ENCODE data around the gene MFSD11. TPM values are rescaled to one million over a fixed set of nuclear protein-coding genes. Genes with fewer than 3 reads are reported as not detected.

The MFSD11 gene
- total RNA-seq, 1 donor from 2014 or later, result 38.7 TPM

DNA sequence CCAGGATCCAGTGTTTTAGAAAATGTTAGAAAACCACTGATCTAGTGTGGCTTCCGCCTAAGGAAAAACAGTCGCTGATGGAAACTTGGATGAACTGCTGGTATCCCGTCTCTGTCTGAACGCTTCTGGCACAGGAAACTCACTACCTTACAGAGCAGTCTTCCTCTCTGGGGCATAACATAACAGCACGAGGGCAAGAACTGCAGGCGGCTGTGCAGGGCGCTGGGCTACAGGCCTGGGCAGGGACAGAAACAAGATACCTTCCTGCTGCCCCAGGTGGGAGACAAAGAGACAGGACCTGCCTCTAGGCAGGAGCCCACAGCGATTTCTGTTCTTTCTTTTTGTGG is 37.7 kb upstream of the MFSD11 start:
- no peak overlapping the region for H3K27ac Mint-ChIP-seq

DNA sequence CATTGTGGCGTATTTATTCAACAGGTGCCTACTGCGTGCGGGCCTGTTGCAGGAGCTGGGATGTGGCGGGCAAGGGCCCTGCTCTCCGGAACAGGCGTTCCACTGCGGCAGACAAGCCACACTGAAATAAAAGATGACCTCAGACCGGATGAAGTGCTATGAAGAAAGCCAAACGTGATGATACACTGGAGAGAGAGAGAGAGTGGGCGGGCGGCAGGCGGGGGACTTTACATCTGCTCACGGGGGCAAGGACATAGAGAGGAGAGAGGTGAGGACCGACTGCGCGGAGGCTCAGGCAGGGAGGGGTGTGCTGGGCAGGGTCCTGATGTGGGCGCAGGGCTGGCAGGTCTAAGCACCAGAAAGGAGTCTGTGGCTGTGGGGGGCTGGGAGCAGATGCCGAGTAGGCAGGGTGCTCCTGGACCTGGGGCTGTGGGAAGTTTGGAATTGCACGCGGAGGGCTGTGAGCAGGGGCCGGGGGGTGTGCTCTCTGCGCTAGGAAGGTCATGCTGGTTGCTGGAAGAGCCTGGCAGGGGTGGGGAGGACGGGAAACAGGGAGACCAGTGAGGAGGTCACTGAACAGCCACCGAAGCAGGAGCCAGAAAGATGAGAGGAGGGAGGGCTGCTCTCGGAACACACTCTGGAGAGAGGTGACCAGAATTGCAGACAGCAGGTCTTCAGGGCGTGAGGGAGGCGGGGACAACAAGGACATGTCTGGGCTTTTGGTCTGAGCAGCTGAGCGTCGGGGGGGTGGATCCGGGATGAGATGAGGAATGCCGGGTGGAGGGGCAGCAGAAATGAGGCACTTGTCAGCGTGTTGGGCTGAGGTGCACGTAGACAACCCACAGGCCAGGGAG is 37.1 kb upstream of the MFSD11 start:
- no peak for DNase-seq (ENCODE audit: low spot score, unreplicated experiment)
- Mint-ChIP-seq H3K4me3 (ENCODE audit: low read depth) (no peak overlapping the region), H3K27ac (peak overlapping the region; percentile 62), H3K36me3 (ENCODE audit: insufficient read depth) (no peaks in the 10 kb centered on the region), H3K27me3 (no peaks in the 10 kb centered on the region), H3K9me3 (ENCODE audit: low read depth) (no peaks in the 10 kb centered on the region), H3K4me1 (ENCODE audit: low read depth) (peaks cover 30% of the 10 kb centered on the region)
- TF ChIP-seq, protein P1, sequence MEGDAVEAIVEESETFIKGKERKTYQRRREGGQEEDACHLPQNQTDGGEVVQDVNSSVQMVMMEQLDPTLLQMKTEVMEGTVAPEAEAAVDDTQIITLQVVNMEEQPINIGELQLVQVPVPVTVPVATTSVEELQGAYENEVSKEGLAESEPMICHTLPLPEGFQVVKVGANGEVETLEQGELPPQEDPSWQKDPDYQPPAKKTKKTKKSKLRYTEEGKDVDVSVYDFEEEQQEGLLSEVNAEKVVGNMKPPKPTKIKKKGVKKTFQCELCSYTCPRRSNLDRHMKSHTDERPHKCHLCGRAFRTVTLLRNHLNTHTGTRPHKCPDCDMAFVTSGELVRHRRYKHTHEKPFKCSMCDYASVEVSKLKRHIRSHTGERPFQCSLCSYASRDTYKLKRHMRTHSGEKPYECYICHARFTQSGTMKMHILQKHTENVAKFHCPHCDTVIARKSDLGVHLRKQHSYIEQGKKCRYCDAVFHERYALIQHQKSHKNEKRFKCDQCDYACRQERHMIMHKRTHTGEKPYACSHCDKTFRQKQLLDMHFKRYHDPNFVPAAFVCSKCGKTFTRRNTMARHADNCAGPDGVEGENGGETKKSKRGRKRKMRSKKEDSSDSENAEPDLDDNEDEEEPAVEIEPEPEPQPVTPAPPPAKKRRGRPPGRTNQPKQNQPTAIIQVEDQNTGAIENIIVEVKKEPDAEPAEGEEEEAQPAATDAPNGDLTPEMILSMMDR (IDR thresholded peaks at IDR 0.05; ENCODE audit: unreplicated experiment), result no peak

More for the DNA sequence above, 37.7 kb upstream of the MFSD11 start:
- no peaks in the 10 kb centered on the region for H3K9me3 Mint-ChIP-seq (ENCODE audit: low read depth)
- DNase-seq (ENCODE audit: low spot score, unreplicated experiment), result no peak
- H3K4me3 Mint-ChIP-seq (ENCODE audit: low read depth), result no peak overlapping the region
- H3K4me1 Mint-ChIP-seq (ENCODE audit: low read depth), result peaks cover 30% of the 10 kb centered on the region
- TF ChIP-seq, protein P1 (IDR thresholded peaks at IDR 0.05; ENCODE audit: unreplicated experiment), result no peak
- no peaks in the 10 kb centered on the region for H3K27me3 Mint-ChIP-seq
- no peaks in the 10 kb centered on the region for H3K36me3 Mint-ChIP-seq (ENCODE audit: insufficient read depth)

DNA sequence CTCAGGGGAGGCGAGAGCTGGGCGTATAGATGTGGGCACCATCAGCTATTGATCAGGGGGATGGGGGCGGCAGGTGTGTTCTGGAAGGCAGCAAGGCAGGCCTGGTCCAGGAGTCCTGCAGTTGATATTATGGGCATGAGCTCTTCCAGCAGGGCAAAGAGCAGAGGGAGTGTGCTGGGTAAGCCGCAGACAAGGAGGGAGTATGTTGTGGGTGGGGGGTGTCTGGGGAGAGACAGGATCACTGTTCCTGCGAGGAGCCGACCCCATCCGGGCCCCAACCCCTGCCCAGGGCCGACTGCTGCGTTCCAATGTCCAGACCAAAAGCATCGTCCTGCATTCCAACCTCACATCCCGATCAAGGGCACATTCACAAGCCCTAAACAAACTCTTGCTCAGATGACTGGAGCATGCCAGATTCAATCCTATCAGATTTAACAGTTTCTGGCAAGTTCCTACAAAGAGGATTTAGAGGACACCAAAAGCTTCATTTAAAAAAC is 36.4 kb upstream of the MFSD11 start:
- Mint-ChIP-seq H3K4me3 (ENCODE audit: low read depth) (no peak overlapping the region), H3K9me3 (ENCODE audit: low read depth) (no peaks in the 10 kb centered on the region), H3K27ac (peak overlapping the region; percentile 62), H3K27me3 (no peaks in the 10 kb centered on the region), H3K36me3 (ENCODE audit: insufficient read depth) (no peaks in the 10 kb centered on the region), H3K4me1 (ENCODE audit: low read depth) (peaks cover 30% of the 10 kb centered on the region)
- no peak for DNase-seq (ENCODE audit: low spot score, unreplicated experiment)
- TF ChIP-seq, protein P1 (IDR thresholded peaks at IDR 0.05; ENCODE audit: unreplicated experiment), result no peak

DNA sequence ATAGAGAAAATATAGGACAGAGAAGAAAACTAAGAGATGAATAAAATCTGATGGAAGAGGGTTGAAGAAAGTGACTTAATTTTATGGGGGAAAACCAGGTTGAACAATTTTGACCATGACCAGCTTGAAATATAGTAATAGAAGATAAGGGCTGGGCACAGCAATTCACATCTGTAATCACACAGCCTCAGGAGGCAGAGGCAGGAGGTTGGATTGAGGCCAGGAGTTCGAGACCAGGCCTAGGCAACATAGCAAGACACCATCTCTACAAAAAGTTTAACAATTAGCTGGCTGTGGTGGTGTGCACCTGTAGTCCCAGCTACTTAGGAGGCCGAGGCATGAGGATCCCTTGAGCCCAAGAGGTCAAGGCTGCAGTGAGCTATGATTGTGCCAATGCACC is 35.8 kb upstream of the MFSD11 start:
- H3K4me1 Mint-ChIP-seq (ENCODE audit: low read depth), result peaks cover 28% of the 10 kb centered on the region
- H3K27ac Mint-ChIP-seq, result no peak overlapping the region

DNA sequence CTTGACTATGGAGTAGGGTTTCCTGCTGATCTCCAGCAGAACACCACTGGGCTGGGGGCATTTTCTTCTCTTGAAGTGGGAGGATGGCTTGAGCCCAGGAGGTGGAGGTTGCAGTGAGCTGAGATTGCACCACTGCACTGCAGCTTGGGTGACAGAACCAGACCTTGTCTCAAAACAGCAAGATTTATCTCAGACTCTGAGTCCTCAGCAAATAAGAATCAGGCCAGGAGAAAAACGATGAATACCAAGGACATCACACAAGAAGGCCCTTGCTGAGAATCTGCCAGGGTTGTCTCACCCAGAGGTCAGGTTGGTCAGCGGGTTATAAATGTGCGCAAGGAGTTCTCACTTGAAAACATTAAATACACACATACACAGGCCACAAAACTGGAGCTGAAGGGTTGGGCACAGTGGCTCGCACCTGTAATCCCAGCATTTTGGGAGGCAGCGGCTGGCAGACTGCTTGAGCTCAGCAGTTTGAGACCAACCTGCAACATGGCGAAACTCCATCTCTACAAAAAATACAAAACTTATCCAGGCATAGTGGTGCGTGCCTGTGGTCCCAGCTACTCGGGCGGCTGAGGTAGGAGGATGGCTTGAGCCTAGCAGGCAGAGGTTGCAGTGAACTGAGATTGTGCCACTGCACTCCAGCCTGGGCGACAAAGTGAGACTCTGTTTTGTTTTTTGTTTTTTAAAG is 34.8 kb upstream of the MFSD11 start:
- no peak for DNase-seq (ENCODE audit: low spot score, unreplicated experiment)
- Mint-ChIP-seq H3K27ac (no peak overlapping the region), H3K4me3 (ENCODE audit: low read depth) (no peak overlapping the region), H3K4me1 (ENCODE audit: low read depth) (peaks cover 26% of the 10 kb centered on the region), H3K9me3 (ENCODE audit: low read depth) (no peaks in the 10 kb centered on the region), H3K36me3 (ENCODE audit: insufficient read depth) (peaks cover 3% of the 10 kb centered on the region), H3K27me3 (no peaks in the 10 kb centered on the region)
- TF ChIP-seq, protein P1 (IDR thresholded peaks at IDR 0.05; ENCODE audit: unreplicated experiment), result no peak

More for the DNA sequence above, 35.8 kb upstream of the MFSD11 start:
- no peak overlapping the region for H3K4me3 Mint-ChIP-seq (ENCODE audit: low read depth)
- no peaks in the 10 kb centered on the region for H3K27me3 Mint-ChIP-seq
- TF ChIP-seq, protein P1 (IDR thresholded peaks at IDR 0.05; ENCODE audit: unreplicated experiment), result no peak
- no peaks in the 10 kb centered on the region for H3K9me3 Mint-ChIP-seq (ENCODE audit: low read depth)
- no peak for DNase-seq (ENCODE audit: low spot score, unreplicated experiment)
- peaks cover 3% of the 10 kb centered on the region for H3K36me3 Mint-ChIP-seq (ENCODE audit: insufficient read depth)
